HG02840 (cell line): Measurements from ENCODE around the gene CRYAB.
"Not testable (repeated sequence)": the region's sequence is repeated elsewhere in the genome, so short reads cannot be mapped to it uniquely, and the experiment has no call there.

Experiments used
- ATAC-seq: cut with Tn5 transposase; IDR thresholded peaks from one replicate; pipeline ENCODE4 v1.9.1; 2021; ENCODE audit warnings: mild to moderate bottlenecking, moderate library complexity, moderate number of reproducible peaks; ENCODE audit not compliant: unreplicated experiment, low FRiP score

CRYAB gene

GRCh38 chr11:111934306-111934705 is 22.7 kb upstream of the CRYAB start:
- ATAC-seq = no peak

GRCh38 chr11:111933872-111934271 is 22.3 kb upstream of the CRYAB start:
- ATAC-seq = no peak

- not testable (repeated sequence) for ATAC-seq
Measured at GRCh38 chr11:111933176-111933575, 21.6 kb upstream of the CRYAB start.

DNA sequence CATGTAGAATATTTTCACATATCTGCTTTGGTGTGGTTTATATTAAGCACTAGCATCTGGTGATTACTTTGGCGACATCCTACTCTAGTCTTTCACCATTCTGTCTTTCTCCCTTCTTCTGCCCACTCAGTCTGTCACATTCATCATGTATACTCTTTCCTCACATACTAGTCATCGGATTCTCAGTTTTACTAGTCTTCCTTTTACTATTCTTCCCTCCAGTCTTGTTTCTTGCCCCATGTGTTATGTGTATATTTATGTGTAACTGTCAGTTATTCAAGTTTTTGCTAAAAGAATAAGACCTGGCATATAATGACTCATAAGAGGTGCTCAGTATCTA is 21.0 kb upstream of the CRYAB start:
- no peak for ATAC-seq

GRCh38 chr11:111930472-111930871 is 18.9 kb upstream of the CRYAB start:
- ATAC-seq = no peak

DNA sequence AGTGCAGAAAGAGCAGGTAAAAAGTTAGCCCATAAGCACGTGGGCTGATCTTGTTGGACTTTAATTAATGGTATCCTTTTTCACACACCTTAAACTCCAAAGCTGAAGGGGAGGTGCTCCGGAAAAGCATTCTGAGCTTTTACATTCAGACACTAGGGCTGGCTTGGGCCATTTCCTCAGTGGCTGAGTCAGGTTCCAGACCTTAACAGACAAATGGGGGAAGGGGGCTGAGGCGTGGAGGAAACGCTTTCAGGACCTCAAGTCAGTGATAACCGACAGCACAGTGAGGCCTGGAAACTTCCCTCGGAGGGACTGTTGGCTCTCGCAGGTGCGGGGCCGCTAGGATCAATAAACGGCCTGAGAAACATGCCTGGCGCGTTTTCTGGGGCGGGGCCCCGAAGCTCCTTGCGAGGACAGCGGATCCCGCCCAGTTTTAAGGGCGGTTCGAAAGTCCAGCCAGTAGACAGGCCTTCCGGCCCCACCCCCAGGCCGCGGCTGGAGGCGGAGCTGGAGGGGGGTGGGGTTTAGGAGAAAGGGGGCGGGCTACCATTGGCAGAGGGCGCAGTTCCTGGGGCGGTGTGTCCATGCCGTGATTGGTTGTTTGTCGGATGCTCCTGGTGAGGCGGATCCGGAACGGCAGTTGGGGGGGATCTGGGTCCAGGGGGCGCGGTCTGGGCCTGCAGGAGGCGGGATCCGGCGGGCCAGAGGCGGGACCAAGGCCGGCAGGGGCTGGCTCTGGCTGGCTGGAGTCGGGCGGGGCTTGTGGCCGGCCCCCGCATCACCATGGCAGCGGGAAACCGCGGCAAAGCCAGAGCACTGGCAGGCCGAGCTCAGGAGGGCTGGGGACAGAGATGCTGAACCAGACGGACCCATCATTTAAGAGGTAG is 15.2 kb upstream of the CRYAB start:
- ATAC-seq = peak; percentile 90

DNA sequence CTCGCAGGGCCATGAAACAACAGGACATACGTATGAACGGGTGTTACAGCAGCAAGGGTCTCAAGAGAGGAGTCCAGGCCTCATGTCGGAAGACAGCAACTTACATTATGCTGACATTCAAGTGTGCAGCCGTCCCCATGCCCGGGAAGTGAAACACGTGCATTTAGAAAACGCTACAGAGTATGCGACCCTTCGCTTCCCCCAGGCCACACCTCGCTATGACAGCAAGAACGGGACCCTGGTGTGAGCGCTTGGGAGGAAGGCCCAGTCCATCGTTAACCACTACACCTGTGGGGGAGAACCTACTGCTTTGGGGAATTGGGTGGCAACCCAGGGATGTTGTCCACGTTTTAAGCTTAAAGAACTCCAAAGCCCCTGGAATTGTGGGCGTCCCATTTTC is 14.4 kb upstream of the CRYAB start:
- ATAC-seq = no peak

DNA sequence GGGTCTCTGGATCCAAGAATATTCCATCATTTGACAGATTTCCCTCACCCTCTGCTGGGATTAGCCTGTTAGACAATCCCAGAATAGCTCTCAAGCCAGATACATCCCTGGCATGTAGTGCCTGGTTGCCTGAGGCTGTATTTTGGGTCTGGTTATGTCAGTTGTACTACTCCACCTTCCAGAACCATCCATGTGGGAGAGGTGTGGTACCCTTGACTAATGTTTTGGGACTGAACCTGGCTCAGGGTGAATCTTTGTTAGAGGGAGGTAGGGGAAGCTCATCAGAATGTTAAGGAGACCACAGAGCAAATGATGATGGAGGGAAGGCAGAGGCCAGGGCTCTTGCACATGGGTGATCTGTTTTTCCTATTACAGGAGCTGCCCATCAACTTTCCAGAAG is 12.4 kb upstream of the CRYAB start:
- ATAC-seq = no peak

DNA sequence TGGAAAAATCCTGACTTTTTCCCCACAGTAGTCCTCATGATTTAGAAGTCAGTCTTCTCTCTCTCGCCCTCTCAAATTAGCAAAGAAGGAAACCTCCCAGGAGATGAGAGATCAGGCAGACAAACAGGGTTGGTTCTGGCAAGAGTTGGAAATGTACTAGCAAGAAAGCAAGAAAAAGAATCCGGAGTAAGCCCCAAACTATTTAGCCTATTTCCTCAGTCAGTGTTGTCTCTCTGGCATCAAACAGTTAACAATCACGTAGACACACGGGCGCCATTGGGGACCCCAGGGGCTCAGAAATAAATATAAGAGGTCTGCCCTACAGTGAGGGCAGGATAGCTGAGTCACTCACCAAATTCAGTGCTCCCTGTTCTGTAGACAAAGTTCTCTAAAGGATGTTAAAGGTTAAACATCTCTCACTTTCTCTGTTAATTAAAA is 11.8 kb upstream of the CRYAB start:
- ATAC-seq = no peak

GRCh38 chr11:111922803-111923202 is 11.2 kb upstream of the CRYAB start:
- no peak for ATAC-seq

- ATAC-seq = no peak
Measured at GRCh38 chr11:111921541-111922230, 10.1 kb upstream of the CRYAB start.

DNA sequence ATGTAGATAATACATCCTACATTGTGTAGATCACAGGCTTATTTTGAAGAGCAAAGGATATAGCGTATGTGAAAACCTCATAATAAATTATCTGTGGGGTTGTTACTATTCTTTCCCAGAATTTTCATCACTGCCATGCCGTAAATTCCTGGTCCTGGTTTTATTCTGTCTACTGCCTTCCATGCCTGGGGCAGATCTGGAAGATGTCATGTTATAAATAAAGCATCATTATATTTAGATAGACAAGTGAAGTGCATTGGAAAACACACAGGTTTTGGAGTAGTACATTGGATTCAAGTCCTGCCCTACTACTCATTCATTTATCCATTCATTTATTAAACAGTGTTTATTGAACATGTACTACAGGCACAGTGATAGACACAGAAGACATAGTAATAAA is 9.3 kb upstream of the CRYAB start:
- no peak for ATAC-seq

DNA sequence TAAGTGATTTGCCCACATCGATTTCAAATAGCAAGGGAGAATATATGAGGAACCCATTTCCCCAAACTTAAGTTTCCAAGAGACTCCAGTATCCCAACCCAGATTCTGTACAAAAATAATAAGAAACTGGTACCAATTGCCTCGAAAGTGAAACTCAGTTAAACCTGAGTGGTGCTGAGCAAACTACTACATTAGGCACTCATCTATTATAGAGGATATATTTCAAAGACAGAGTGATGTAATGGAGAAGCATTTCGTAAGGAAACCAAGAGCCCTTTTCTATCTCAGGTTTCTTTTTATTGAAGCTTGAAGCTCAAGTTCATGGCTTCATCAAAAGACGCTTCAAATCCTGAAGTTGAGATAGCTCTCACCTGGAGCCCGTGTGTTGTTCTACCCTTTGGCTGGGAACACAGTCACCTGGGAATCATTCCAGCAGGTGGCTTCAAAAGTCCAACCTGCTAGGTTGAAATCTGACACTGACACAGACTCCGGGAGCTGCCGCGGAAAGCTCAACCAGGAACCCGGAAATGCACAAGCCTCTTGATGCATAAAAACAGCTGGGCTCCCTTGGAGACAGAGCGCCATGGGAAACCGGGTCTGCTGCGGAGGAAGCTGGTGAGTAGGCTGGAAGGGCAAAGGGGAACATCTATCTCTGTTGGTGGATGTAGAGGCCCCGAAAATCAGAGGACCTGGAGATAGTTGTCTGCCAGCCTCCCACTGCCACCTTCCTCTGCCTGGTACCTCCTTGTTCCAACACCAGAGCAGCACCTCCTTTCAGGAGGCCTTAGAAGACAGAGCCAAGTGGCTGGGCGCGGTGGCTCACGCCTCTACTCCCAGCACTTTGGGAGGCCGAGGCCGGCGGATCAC is 7.1 kb upstream of the CRYAB start, which contains the start of gene C11orf52:
C11orf52 (plus strand) TSS at position 524 of the 867 bp plus-strand sequence; CDS start at position 584, 60 bp downstream.
- no peak for ATAC-seq

- no peak for ATAC-seq
Measured at GRCh38 chr11:111917788-111918187, 6.2 kb upstream of the CRYAB start.

DNA sequence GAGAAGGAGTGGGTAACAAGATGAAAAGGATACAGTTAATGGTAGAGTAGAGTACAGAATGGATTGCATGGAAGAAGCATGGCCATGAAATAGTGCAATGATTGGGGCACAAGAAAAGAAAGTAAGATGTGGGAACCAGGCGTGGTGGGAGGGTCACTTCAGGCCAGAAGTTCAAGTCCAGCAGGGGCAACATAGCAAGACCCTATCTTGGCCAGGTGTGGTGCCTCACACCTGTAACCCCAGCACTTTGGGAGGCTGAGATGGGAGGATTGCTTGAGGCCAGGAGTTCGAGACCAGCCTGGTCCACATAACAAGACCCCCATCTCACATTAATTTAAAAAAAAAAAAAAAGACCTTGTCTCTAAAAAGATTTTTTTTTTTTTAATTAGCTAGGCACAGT is 5.7 kb upstream of the CRYAB start:
- no peak for ATAC-seq

DNA sequence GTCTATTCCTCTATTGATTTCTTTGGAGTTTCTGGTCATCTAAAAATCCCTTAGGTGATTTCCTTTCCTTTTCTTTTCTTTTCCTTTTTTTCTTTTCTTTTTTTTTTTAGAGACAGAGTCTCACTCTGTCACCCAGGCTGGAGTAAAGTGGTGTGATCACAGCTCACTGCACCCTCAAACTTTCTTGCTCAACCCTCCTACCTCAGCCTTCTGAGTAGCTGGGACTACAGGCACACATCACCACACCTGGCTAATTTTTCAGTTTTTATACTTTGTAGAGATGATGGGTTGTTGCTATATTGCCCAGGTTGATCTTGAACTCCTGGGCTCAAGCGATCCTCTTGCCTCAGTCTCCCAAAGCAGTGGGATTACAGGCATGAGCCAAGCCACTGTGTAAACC is 5.2 kb upstream of the CRYAB start:
- no peak for ATAC-seq

DNA sequence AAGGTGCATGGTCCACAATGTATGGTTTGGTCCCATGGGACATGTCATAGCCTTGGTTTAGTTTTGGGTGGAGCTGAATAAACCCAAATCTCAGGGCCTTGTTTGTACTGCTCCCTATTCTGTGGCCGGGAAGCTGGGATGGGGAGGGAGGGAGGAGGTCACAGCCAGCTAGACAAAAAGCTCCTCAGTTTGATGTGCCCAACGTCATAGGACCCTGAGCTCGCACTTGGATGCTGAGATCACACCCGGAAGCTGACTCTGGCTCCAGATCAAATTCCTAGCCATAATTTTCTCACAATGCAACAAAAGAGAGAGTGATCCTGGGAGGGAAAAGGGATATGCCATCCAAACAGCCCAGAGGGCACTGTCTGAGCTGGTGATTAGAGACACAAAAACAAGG is 2.4 kb upstream of the CRYAB start:
- ATAC-seq = no peak

DNA sequence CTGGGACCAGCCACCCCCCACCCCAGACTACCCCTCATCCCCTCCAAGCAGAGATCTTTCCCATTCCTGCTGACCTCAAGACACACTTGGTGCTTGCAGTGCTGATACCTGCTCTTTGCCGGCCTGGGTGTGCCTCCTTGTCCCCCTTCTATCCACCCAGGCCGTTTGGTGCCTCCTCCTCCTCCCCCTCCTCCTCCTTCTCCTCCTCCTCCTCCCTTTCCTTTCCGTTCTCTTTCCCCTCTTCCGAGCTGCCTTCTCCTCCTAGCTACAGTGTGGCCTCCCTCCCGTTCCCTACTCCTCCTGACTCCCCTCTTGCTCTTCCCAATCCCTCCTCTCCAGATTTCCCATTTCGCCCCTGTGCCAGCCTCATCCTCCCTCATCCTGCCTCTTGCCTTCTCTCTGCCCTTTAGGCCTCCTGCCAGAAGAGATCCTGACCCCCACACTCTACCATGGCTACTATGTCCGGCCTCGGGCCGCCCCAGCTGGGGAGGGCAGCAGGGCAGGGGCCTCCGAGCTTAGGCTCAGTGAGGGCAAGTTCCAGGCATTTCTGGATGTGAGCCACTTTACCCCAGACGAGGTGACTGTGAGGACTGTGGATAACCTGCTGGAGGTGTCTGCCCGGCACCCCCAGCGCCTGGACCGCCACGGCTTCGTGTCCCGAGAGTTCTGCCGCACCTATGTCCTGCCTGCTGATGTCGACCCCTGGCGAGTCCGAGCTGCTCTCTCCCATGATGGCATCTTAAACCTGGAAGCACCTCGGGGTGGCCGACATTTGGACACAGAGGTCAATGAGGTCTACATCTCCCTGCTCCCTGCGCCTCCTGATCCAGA is 1.7 kb upstream of the CRYAB start:
- ATAC-seq = no peak

GRCh38 chr11:111912535-111912934 is 965 bp upstream of the CRYAB start, which contains the start of gene HSPB2:
Gene HSPB2, plus strand, starts transcription at chr11:111912734. Its CDS starts 96 bp downstream, at chr11:111912830.
- no peak for ATAC-seq
